ENCODE results near the gene CREG1.

DNA sequence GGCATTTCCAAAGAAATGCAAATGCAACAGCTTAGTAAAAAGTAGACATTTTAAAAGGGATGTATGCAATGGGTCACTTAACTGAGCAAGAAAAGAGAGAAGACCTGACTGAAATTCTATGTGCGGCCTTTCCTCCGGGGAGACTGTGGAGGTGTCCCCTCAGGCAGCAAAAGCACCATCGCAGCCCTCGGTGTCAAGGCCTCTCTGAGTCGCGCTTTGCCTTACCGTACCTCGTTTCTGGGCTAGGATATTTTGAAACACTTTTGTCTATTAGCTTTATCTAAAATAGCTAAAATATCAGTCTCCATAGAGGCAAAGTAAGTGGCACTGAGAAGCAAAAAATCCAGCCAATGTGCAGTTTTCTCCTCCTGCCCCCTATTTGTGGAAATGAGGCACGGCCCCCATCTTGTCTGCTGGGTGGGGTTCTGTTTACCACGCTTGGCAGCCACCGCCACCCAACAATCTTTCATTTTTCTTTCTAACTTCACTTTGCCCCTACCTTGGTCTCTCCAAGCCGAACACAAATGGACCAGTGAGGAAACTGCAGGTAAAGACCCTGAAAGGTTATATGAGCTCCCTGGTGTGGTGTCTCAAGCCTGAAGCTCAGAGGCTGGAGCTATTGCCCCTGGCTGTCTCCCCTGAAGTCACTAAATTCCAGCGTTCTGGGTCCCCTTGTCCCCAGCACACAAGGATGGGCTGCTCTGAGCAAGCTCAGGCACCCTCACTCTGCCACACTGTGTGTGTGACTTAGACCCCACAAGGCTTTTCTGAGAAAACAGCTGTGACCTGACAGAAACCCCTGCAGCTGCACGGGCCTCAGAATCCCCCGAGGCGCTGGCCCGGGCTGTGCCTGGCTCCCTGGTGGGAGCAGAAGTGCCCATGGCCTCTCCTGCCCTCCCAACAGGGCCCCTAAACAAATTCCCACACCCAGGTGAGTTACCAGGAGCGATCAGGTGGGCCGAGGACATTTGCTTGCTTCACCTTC lies 36.9 kb downstream of the CREG1 start:
- TF ChIP-seq EZH2 (IDR thresholded peaks at IDR 0.05; ENCODE audit: insufficient read depth, low read length) (no peak), CTCF (IDR thresholded peaks at IDR 0.05; ENCODE audit: insufficient read depth, low read depth, low read length) (no peak)
